ENCODE measurements around the gene LDB1. TPM values are rescaled to one million over a fixed set of nuclear protein-coding genes. Genes with fewer than 3 reads are reported as not detected.
A peak's percentile ranks its signal among the peaks of the same experiment; 100 is the strongest.

LDB1 gene
- total RNA-seq, 2 experiments from 2014 or later, result 69.6 to 86.7 TPM

GRCh38 chr10:102083541-102083940 is 36.6 kb downstream of the LDB1 start:
- ChIA-PET POLR2A (no interaction called here), CTCF (interaction anchor here (0.6 to 1.4 kb wide), 5 partner anchors 10 to 225 kb away, joined by 3 read pairs; no protein-coding TSS in a partner anchor)
- Mint-ChIP-seq H3K27ac (no peak overlapping the region), H3K27me3 (no peaks in the 10 kb centered on the region), H3K4me1 (no peaks in the 10 kb centered on the region), H3K9me3 (ENCODE audit: low read depth) (no peaks in the 10 kb centered on the region), H3K36me3 (ENCODE audit: low read depth) (no peaks in the 10 kb centered on the region), H3K4me3 (no peak overlapping the region)
- intact Hi-C loops (cut with DNase I, micrococcal nuclease), result no loop called here
- no peak for DNase-seq
- ATAC-seq, result no peak

DNA sequence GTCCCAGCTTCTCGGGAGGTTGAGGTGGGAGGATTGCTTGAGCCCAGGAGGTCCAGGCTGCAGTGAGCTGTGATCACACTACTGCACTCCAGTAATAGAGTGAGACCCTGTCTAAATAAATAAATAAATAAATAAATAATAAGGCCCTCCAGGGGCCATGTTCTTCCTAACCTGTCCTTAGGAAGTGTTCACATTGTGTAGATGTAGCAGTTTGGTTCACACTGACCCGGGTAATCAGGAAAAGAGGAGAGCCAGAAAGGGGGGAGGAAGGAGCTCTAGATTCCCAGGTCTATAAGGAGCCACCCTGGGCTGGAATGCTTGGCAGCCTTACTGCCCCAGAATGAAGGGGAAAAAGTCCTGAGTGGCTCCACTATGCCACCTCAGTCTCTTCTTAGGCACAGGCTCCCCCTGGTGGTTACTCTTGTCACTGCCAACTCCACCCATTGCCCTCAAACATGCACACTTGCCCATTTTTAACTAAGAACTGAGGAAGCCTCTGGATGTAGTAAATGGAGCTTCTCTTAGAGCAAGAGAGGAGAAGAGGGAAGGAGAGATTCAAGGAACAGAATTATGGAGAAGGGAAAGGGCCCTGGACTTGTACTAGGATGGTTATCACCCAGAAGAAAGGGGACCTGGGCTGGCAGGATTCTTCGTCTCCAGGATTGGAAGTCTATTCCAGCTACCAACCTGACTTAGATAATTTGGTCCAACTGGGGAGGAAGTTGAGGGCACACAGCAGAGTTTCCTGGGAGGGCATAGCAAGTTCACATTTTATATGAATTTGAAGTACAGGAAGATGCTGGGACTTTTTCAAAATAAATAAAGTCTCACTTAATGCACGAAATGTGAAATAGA is 47.3 kb downstream of the LDB1 start:
- ChIA-PET POLR2A (no interaction called here), CTCF (interaction anchor here (0.5 to 3.5 kb wide), 49 partner anchors 9 to 911 kb away, joined by 3 to 34 read pairs (median 3); partner anchors contain the start of gene OGA)
- DNase-seq (peak; percentile 89), ATAC-seq (peak; percentile 97)
- no peak overlapping the region for H3K4me3 Mint-ChIP-seq
- no peaks in the 10 kb centered on the region for H3K9me3 Mint-ChIP-seq (ENCODE audit: low read depth)
- H3K27me3 Mint-ChIP-seq, result no peaks in the 10 kb centered on the region
- H3K4me1 Mint-ChIP-seq, result peaks cover 2% of the 10 kb centered on the region
- H3K36me3 Mint-ChIP-seq (ENCODE audit: low read depth), result no peaks in the 10 kb centered on the region
- H3K27ac Mint-ChIP-seq, result no peak overlapping the region
- intact Hi-C loops (cut with DNase I, micrococcal nuclease), result loop anchor here (1.0 to 2.0 kb wide), 6 partner anchors 62 to 470 kb away; no protein-coding TSS in a partner anchor

DNA sequence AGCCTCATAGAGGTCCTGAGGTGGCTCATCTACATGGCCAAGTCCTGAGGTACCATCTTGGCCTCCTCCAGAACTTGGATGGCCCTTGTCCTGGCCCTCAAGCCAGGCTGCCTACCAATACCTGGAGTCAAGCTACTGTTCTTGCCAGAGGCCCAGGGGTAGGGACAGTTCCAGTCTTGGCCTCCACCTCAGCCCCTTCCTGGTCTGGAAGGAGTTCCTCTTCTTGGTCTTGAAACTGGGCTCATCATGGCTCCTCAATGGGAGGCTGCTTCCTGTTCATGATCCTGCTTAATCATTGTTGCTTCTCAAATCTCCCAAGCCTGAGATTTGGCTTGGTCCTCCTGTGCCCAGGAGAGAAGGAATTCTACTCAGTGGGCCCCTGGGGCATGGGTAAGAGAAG is 51.1 kb downstream of the LDB1 start:
- Mint-ChIP-seq H3K27me3 (no peaks in the 10 kb centered on the region), H3K36me3 (ENCODE audit: low read depth) (no peaks in the 10 kb centered on the region)
- POLR2A ChIA-PET, result interaction anchor here (0.6 to 1.3 kb wide), 3 partner anchors 20 to 228 kb away, joined by 3 to 4 read pairs (median 4); no protein-coding TSS in a partner anchor

DNA sequence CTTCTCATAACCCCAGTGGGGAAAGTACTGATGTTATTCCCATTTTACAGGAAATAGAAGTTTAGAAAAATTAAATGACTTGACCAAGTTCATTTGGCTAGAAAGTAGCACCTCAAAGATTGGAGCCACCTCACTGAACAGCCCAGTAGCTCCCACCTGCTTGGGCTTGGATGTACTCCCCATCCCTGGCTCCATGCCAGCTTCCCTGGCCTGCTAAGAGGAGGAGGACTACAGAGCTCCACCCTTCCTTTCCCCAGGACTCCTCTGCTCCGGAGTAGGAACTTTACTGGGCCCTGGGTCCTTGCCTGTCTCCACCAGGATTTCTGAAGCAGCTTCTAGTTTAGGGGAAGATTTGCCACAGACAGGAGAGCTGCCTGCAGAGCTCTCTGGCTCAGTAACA is 52.0 kb downstream of the LDB1 start:
- ChIA-PET POLR2A (interaction anchor here (0.6 to 2.2 kb wide), 4 partner anchors 16 to 227 kb away, joined by 3 to 9 read pairs (median 4); no protein-coding TSS in a partner anchor), CTCF (interaction anchor here (0.7 to 1.7 kb wide), 7 partner anchors 13 to 233 kb away, joined by 3 to 16 read pairs (median 4); no protein-coding TSS in a partner anchor)
- H3K36me3 Mint-ChIP-seq (ENCODE audit: low read depth), result no peaks in the 10 kb centered on the region
- H3K27ac Mint-ChIP-seq, result no peak overlapping the region
- DNase-seq (no peak), ATAC-seq (no peak)
- peaks cover 22% of the 10 kb centered on the region for H3K4me1 Mint-ChIP-seq
- no peak overlapping the region for H3K4me3 Mint-ChIP-seq
- intact Hi-C loops (cut with DNase I, micrococcal nuclease), result loop anchor here in 1 of 2 experiments (5.0 kb wide), 1 partner anchor 376 kb away; no protein-coding TSS in a partner anchor
- H3K27me3 Mint-ChIP-seq, result no peaks in the 10 kb centered on the region
- no peaks in the 10 kb centered on the region for H3K9me3 Mint-ChIP-seq (ENCODE audit: low read depth)

More for the DNA sequence above, 51.1 kb downstream of the LDB1 start:
- Mint-ChIP-seq H3K27ac (peak overlapping the region; percentile 51), H3K9me3 (ENCODE audit: low read depth) (no peaks in the 10 kb centered on the region), H3K4me1 (peaks cover 20% of the 10 kb centered on the region), H3K4me3 (no peak overlapping the region)
- ATAC-seq, result no peak
- CTCF ChIA-PET, result interaction anchor here (0.8 to 1.7 kb wide), 8 partner anchors 12 to 288 kb away, joined by 3 to 16 read pairs (median 4); no protein-coding TSS in a partner anchor
- DNase-seq, result no peak
- intact Hi-C loops (cut with DNase I, micrococcal nuclease), result loop anchor here in 1 of 2 experiments (5.0 kb wide), 1 partner anchor 377 kb away; no protein-coding TSS in a partner anchor

DNA sequence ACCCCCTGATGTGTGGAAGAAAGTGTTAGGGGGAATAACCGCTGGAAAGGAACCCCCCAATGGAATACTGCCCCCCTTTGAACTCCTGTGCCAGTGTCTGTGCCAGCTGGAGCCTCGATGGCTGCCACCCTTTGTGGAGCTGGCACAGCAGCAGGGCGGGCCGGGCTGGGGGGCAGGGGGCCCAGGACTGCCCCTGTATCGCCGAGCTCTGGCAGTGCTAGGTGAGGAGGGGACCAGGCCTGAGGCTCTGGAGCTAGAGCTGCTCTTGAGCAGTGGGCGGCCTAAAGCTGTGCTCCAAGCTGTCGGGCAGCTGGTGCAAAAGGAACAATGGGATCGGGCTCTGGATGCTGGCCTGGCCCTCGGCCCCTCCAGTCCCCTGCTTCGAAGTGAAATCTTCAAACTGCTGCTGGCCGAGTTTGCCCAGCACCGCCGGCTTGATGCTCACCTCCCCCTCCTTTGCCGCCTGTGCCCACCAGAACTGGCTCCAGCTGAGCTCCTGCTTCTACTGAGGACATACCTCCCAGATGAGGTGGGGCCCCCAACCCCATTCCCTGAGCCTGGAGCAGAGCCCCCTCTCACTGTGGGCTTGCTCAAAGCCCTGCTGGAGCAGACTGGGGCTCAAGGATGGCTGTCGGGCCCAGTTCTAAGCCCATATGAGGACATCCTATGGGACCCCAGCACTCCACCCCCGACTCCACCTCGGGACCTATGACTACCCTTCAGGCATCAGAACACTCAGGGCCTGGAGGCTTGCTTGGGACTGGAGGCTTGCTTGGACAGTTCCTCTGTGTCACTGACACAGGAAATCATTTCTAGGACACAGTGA is 52.9 kb downstream of the LDB1 start:
- Mint-ChIP-seq H3K27me3 (no peaks in the 10 kb centered on the region), H3K27ac (peak overlapping the region; percentile 13), H3K4me1 (peaks cover 22% of the 10 kb centered on the region), H3K36me3 (ENCODE audit: low read depth) (no peaks in the 10 kb centered on the region), H3K9me3 (ENCODE audit: low read depth) (no peaks in the 10 kb centered on the region), H3K4me3 (peak overlapping the region; percentile 26)
- ChIA-PET CTCF (interaction anchor here (0.7 to 2.2 kb wide), 6 partner anchors 9 to 230 kb away, joined by 3 to 16 read pairs (median 4); no protein-coding TSS in a partner anchor), POLR2A (interaction anchor here (0.6 to 2.2 kb wide), 3 partner anchors 15 to 247 kb away, joined by 3 to 9 read pairs (median 4); no protein-coding TSS in a partner anchor)
- intact Hi-C loops (cut with DNase I, micrococcal nuclease), result loop anchor here in 1 of 2 experiments (5.0 kb wide), 1 partner anchor 375 kb away; no protein-coding TSS in a partner anchor
- DNase-seq, result no peak
- ATAC-seq, result no peak

DNA sequence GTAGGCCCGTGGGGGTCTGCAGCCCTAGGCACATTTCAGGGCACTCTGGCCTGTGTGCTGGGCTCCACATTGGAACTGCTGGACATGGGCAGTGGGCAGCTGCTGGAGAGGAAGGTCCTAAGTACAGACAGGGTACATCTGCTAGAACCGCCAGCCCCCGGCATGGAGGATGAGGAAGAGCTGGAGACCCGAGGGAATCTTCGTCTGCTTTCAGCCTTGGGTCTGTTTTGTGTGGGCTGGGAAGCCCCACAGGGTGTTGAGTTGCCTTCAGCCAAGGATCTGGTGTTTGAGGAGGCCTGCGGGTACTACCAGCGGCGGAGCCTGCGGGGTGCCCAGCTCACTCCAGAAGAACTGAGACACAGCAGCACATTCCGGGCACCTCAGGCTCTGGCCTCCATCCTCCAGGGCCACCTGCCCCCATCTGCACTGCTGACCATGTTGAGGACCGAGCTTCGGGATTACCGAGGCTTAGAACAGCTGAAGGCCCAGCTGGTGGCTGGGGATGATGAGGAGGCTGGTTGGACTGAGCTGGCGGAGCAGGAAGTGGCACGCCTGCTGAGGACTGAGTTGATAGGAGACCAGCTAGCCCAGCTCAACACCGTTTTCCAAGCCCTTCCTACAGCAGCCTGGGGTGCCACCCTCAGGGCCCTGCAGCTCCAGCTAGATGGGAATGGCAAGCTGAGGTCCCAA is 53.6 kb downstream of the LDB1 start:
- no peak for ATAC-seq
- Mint-ChIP-seq H3K4me3 (peak overlapping the region; percentile 79), H3K4me1 (peaks cover 22% of the 10 kb centered on the region), H3K27ac (peak overlapping the region; percentile 85), H3K27me3 (no peaks in the 10 kb centered on the region), H3K36me3 (ENCODE audit: low read depth) (no peaks in the 10 kb centered on the region), H3K9me3 (ENCODE audit: low read depth) (no peaks in the 10 kb centered on the region)
- intact Hi-C loops (cut with DNase I, micrococcal nuclease), result loop anchor here in 1 of 2 experiments (5.0 kb wide), 1 partner anchor 374 kb away; no protein-coding TSS in a partner anchor
- ChIA-PET POLR2A (interaction anchor here (0.6 to 2.2 kb wide), 2 partner anchors 14 to 246 kb away, joined by 3 to 9 read pairs; no protein-coding TSS in a partner anchor), CTCF (interaction anchor here (0.7 to 2.2 kb wide), 4 partner anchors 9 to 226 kb away, joined by 3 to 9 read pairs (median 5); no protein-coding TSS in a partner anchor)
- no peak for DNase-seq

- Mint-ChIP-seq H3K36me3 (ENCODE audit: low read depth) (no peaks in the 10 kb centered on the region), H3K27me3 (no peaks in the 10 kb centered on the region), H3K27ac (peak overlapping the region; percentile 85), H3K4me3 (peak overlapping the region; percentile 79), H3K4me1 (peaks cover 22% of the 10 kb centered on the region), H3K9me3 (ENCODE audit: low read depth) (no peaks in the 10 kb centered on the region)
- CTCF ChIA-PET, result interaction anchor here (0.6 to 2.2 kb wide), 4 partner anchors 11 to 226 kb away, joined by 3 to 9 read pairs (median 4); no protein-coding TSS in a partner anchor
- ATAC-seq (peak; percentile 14), DNase-seq (peak; percentile 42)
- POLR2A ChIA-PET, result no interaction called here
- intact Hi-C loops (cut with DNase I, micrococcal nuclease), result loop anchor here (1.0 to 5.0 kb wide), 10 partner anchors 9 to 373 kb away; partner anchors contain the start of genes ARMH3 (in 2 of the 2), OGA (in 2 of the 2), NOLC1 (in 1 of the 2) and NPM3 (in 1 of the 2)
These were observed 54.4 kb downstream of the LDB1 start for GRCh38 chr10:102065561-102066398.

- peak; percentile 94 for DNase-seq
- Mint-ChIP-seq H3K27ac (peak within 1 kb of the TSS; percentile 88), H3K9me3 (ENCODE audit: low read depth) (no peaks in the 10 kb centered on the region), H3K36me3 (ENCODE audit: low read depth) (no peaks in the 10 kb centered on the region), H3K4me3 (peak within 1 kb of the TSS; percentile 79), H3K4me1 (peaks cover 22% of the 10 kb centered on the region), H3K27me3 (no peaks in the 10 kb centered on the region)
- ATAC-seq, result peak; percentile 99
- ChIA-PET CTCF (interaction anchor here (0.6 to 1.6 kb wide), 3 partner anchors 10 to 92 kb away, joined by 3 to 6 read pairs (median 3); no protein-coding TSS in a partner anchor), POLR2A (no interaction called here)
- intact Hi-C loops (cut with DNase I, micrococcal nuclease), result loop anchor here (1.0 to 5.0 kb wide), 10 partner anchors 9 to 373 kb away; partner anchors contain the start of genes ARMH3 (in 2 of the 2), OGA (in 2 of the 2), NOLC1 (in 1 of the 2) and NPM3 (in 1 of the 2)
These were observed 55.2 kb downstream of the LDB1 start, which contains the start of gene HPS6 for GRCh38 chr10:102064868-102065560. HPS6 (plus strand) TSS chr10:102065349; CDS start chr10:102065475, 126 bp downstream.

DNA sequence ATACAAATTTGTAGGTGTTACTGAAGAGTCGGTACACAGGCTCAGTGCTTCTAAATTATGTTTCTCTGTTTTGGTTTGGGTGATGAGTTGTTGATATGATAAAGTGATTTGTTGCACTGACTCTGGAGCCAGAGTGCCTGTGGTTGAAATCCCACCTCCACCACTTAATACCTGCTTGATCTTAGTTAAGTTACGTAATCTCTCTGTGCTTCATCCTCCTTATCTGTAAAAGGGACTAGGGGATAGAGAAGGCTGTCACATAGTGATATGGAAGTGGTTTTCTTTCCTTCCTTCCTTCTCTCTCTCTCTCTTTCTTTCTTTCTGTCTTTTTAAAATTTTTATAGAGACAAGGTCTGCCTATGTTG is 55.7 kb downstream of the LDB1 start:
- Mint-ChIP-seq H3K9me3 (ENCODE audit: low read depth) (no peaks in the 10 kb centered on the region), H3K27ac (peak overlapping the region; percentile 88), H3K4me1 (peaks cover 21% of the 10 kb centered on the region), H3K36me3 (ENCODE audit: low read depth) (no peaks in the 10 kb centered on the region), H3K27me3 (no peaks in the 10 kb centered on the region), H3K4me3 (peak overlapping the region; percentile 79)
- CTCF ChIA-PET, result interaction anchor here (0.6 to 1.8 kb wide), 2 partner anchors 8 to 54 kb away, joined by 3 to 9 read pairs; no protein-coding TSS in a partner anchor
- DNase-seq (no peak), ATAC-seq (no peak)
- intact Hi-C loops (cut with DNase I, micrococcal nuclease), result loop anchor here (2.0 kb wide), 3 partner anchors 52 to 234 kb away; no protein-coding TSS in a partner anchor
- POLR2A ChIA-PET, result no interaction called here
